ENCODE results near the gene CACNB1.

- TF ChIP-seq TOX (CRISPR knock-in tag; IDR thresholded peaks at IDR 0.05; ENCODE audit: borderline replicate concordance) (no peak), ZNF8 (CRISPR knock-in tag; IDR thresholded peaks at IDR 0.05) (no peak), ESRRG (CRISPR knock-in tag; IDR thresholded peaks at IDR 0.05) (no peak), ARNTL (CRISPR knock-in tag; IDR thresholded peaks at IDR 0.05; ENCODE audit: borderline replicate concordance, low read depth) (no peak), OSR1 (CRISPR knock-in tag; IDR thresholded peaks at IDR 0.05) (no peak), CSDC2 (CRISPR knock-in tag; IDR thresholded peaks at IDR 0.05) (no peak), PATZ1 (CRISPR knock-in tag; IDR thresholded peaks at IDR 0.05; ENCODE audit: borderline replicate concordance) (no peak), POU6F1 (CRISPR knock-in tag; IDR thresholded peaks at IDR 0.05; ENCODE audit: borderline replicate concordance, low read depth) (no peak), GLIS3 (CRISPR knock-in tag; IDR thresholded peaks at IDR 0.05) (no peak), ZFP30 (CRISPR knock-in tag; IDR thresholded peaks at IDR 0.05) (no peak)
Observed at GRCh38 chr17:39183045-39183444, 14.4 kb downstream of the CACNB1 start.

All from SK-N-SH treated with all-trans-retinoic acid at 6 μM for 48 hours (cell line).